ENCODE measurements around the gene CHPF. TPM values are rescaled to one million over a fixed set of nuclear protein-coding genes. Genes with fewer than 3 reads are reported as not detected.
A peak's percentile ranks its signal among the peaks of the same experiment; 100 is the strongest.

The CHPF gene
- total RNA-seq, 1 experiment from 2014 or later = 228 TPM

DNA sequence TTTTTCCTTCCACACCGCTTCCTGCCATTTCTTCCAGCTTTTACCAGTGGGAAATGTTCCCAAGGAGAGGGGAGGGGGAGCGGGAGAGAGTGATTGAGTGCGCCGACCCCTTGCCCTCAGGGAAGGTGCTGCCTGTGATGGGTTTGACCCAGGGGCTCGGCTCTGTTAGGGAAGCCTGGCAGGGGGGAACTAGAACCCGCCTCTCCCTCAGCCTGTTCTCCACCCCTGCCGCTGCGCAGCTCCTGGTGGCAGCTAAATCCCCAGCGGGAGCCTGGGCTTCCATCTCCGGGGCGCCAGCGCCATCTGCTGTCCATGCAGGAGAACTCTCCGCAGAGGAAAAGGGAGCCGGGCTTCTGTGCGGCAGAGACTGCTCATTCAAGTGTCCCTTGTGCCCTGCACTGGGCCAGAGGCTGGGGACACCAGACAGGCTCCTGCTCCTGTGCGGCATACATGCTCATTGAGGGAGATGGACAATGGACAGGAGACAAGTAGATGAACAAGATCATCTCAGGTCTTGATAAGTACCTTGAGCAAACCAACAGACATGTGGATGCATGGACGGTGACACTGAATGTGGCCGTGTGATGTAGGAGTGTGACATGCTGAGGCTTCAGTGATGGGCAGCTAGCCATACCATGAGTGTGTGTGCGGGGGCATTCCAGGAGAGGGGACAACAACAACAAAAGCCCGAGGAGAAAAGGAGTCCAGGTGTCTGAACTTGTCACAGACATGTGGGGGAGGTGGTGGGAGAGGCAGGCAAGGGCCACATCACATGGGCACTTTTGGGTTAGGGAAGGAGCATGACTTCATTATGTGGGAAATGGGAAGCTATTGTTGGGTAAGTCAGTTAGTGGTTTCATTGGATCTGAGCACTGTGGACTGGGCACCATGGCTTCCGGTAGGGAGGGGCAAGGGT lies 13.3 kb downstream of the CHPF start:
- peak overlapping the region; percentile 47; the same call in 1 of the 2 replicates for H3K9ac ChIP-seq (ENCODE audit: low read length)
- intact Hi-C loops (cut with micrococcal nuclease) = loop anchor here (1.0 to 10.0 kb wide), 5 partner anchors 35 to 356 kb away; partner anchors contain the start of genes CNPPD1, RETREG2 and SLC23A3
- no peaks in the 10 kb centered on the region for H3K9me2 ChIP-seq (ENCODE audit: insufficient read depth)
- no peak overlapping the region for H2AFZ ChIP-seq (ENCODE audit: low read depth, low read length, poor library complexity, severe bottlenecking)
- peaks cover 13 to 38% of the 10 kb centered on the region in 2 experiments; a peak in 3 of 4 replicates for H3K4me1 ChIP-seq (ENCODE audit: control insufficient read depth in 1 of 2, insufficient read depth in 2 of 2, low read length in 2 of 2)
- ChIA-PET RAD21 (ENCODE audit: low non-redundant PET in 1 of 2, low total read pairs in 2 of 2, uncharacterized antibody in 2 of 2, unreplicated experiment in 2 of 2) (interaction anchor here (0.6 to 2.9 kb wide), 22 partner anchors 10 to 253 kb away, joined by 3 to 20 read pairs (median 4); partner anchors contain the start of genes DNPEP (in 1 of the 2) and GMPPA (in 1 of the 2)), CTCF (interaction anchor here (0.6 to 7.7 kb wide), 36 partner anchors 9 to 678 kb away, joined by 3 to 109 read pairs (median 5); partner anchors contain the start of genes CHPF, DNPEP, GMPPA and TMEM198), POLR2A (interaction anchor here (0.7 to 2.0 kb wide), 5 partner anchors 9 to 141 kb away, joined by 3 to 9 read pairs (median 4); partner anchors contain the start of gene GMPPA)
- peak; percentile 95 for ATAC-seq
- no peaks in the 10 kb centered on the region for H3K79me2 ChIP-seq (ENCODE audit: insufficient read depth, low read length)
- H3K27me3 ChIP-seq (ENCODE audit: insufficient read depth, low read length) = no peaks in the 10 kb centered on the region
- DNase-seq (ENCODE audit: low read depth, low spot score) = peak; percentile 71
- H3K27ac ChIP-seq (ENCODE audit: low read depth, low read length) = no peak overlapping the region
- no peaks in the 10 kb centered on the region for H3K36me3 ChIP-seq (ENCODE audit: control insufficient read depth in 1 of 2, insufficient read depth in 2 of 2, low read length in 2 of 2)
- BruUV-seq (replicated peaks) = no TSS peak
- H3K9me3 ChIP-seq (ENCODE audit: control insufficient read depth in 1 of 2, insufficient read depth in 1 of 2, low read depth in 1 of 2, low read length in 2 of 2) = no peaks in the 10 kb centered on the region
- H4K20me1 ChIP-seq (ENCODE audit: insufficient read depth) = no peaks in the 10 kb centered on the region
- TF ChIP-seq, protein P1, sequence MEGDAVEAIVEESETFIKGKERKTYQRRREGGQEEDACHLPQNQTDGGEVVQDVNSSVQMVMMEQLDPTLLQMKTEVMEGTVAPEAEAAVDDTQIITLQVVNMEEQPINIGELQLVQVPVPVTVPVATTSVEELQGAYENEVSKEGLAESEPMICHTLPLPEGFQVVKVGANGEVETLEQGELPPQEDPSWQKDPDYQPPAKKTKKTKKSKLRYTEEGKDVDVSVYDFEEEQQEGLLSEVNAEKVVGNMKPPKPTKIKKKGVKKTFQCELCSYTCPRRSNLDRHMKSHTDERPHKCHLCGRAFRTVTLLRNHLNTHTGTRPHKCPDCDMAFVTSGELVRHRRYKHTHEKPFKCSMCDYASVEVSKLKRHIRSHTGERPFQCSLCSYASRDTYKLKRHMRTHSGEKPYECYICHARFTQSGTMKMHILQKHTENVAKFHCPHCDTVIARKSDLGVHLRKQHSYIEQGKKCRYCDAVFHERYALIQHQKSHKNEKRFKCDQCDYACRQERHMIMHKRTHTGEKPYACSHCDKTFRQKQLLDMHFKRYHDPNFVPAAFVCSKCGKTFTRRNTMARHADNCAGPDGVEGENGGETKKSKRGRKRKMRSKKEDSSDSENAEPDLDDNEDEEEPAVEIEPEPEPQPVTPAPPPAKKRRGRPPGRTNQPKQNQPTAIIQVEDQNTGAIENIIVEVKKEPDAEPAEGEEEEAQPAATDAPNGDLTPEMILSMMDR (IDR thresholded peaks at IDR 0.05 in 2 of 3, conservative IDR thresholded peaks at IDR 0.05 in 1 of 3; ENCODE audit: borderline replicate concordance in 1 of 3, insufficient read depth in 1 of 3, low read depth in 2 of 3, low read length in 2 of 3) = peak in 2 of 3 experiments; percentile 95 to 97; a peak in 4 of 6 replicates
- no peak for TF ChIP-seq SP1 (IDR thresholded peaks at IDR 0.05; ENCODE audit: low read depth)
- 0 out of 2 replicates have a peak, but pooled peaks have one; percentile 15 for TF ChIP-seq POLR2AphosphoS5 (IDR thresholded peaks at IDR 0.05; ENCODE audit: low read depth, low read length)
- TF ChIP-seq, protein P2, sequence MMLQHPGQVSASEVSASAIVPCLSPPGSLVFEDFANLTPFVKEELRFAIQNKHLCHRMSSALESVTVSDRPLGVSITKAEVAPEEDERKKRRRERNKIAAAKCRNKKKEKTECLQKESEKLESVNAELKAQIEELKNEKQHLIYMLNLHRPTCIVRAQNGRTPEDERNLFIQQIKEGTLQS (IDR thresholded peaks at IDR 0.05) = no peak
- TF ChIP-seq, protein P3, sequence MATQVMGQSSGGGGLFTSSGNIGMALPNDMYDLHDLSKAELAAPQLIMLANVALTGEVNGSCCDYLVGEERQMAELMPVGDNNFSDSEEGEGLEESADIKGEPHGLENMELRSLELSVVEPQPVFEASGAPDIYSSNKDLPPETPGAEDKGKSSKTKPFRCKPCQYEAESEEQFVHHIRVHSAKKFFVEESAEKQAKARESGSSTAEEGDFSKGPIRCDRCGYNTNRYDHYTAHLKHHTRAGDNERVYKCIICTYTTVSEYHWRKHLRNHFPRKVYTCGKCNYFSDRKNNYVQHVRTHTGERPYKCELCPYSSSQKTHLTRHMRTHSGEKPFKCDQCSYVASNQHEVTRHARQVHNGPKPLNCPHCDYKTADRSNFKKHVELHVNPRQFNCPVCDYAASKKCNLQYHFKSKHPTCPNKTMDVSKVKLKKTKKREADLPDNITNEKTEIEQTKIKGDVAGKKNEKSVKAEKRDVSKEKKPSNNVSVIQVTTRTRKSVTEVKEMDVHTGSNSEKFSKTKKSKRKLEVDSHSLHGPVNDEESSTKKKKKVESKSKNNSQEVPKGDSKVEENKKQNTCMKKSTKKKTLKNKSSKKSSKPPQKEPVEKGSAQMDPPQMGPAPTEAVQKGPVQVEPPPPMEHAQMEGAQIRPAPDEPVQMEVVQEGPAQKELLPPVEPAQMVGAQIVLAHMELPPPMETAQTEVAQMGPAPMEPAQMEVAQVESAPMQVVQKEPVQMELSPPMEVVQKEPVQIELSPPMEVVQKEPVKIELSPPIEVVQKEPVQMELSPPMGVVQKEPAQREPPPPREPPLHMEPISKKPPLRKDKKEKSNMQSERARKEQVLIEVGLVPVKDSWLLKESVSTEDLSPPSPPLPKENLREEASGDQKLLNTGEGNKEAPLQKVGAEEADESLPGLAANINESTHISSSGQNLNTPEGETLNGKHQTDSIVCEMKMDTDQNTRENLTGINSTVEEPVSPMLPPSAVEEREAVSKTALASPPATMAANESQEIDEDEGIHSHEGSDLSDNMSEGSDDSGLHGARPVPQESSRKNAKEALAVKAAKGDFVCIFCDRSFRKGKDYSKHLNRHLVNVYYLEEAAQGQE (IDR thresholded peaks at IDR 0.05; ENCODE audit: low read depth) = no peak
- H3K4me3 ChIP-seq (replicated peaks in 1 of 2; ENCODE audit: low read depth in 1 of 2, low read length in 2 of 2) = no peak overlapping the region
- peak overlapping the region; percentile 71 for H3K4me2 ChIP-seq (ENCODE audit: low read length)

All from HCT116 (cell line).